Urinary bladder (tissue), 4 donors: ENCODE data around the gene CIT. TPM values are rescaled to one million over a fixed set of nuclear protein-coding genes. Genes with fewer than 3 reads are reported as not detected.

Experiments
- DNase-seq: peaks from one replicate; pipeline ENCODE4 v3.0.0-alpha.2; 2015; ENCODE audit errors: extremely low spot score
- H3K27ac ChIP-seq: one replicate; pipeline ENCODE4 v1.5.1; 2013; ENCODE audit warnings: low read depth, mild to moderate bottlenecking, moderate library complexity
- H3K36me3 ChIP-seq: one replicate; pipeline ENCODE4 v1.6.1; 2013; ENCODE audit warnings: mild to moderate bottlenecking, moderate library complexity; ENCODE audit not compliant: insufficient read depth
- H3K4me1 ChIP-seq: one replicate; pipeline ENCODE4 v1.6.1; 2013; ENCODE audit warnings: mild to moderate bottlenecking, moderate library complexity; ENCODE audit not compliant: insufficient read depth
- H3K4me3 ChIP-seq: one replicate; pipeline ENCODE4 v1.5.1; 2013; ENCODE audit warnings: low read depth, low read length
- WGBS: extraction: QIAGEN DNeasy Blood & Tissue Kit; methylation state at CpG from one replicate; pipeline ENCODE4 v1.1.7; 2013; 5-methylcytosine and 5-hydroxymethylcytosine counted together
- polyA plus RNA-seq: library from polyadenylated mRNA; stranded (reverse); fragments of 200-250 nt; gene quantifications from one replicate; pipeline ENCODE4 v1.2.3, GENCODE V29; 2013
- total RNA-seq: library from RNA; depleted of rRNA; stranded (reverse); fragments of >200 nt; gene quantifications from one replicate; pipeline ENCODE4 v1.2.3, GENCODE V29; 2014
- donor health status: healthy with polysubstance abuse.
- donor health status: healthy.

The CIT gene
- total and polyA plus RNA-seq, 2 donors = 1.7 to 23.3 TPM

- no peak overlapping the region for H3K4me3 ChIP-seq
- no peaks in the 10 kb centered on the region for H3K36me3 ChIP-seq
- H3K27ac ChIP-seq = no peak overlapping the region
- DNase-seq = no peak
- no peaks in the 10 kb centered on the region for H3K4me1 ChIP-seq
These were observed 69.7 kb downstream of the CIT start for GRCh38 chr12:119807380-119807779.

- Histone ChIP-seq H3K4me1 (no peaks in the 10 kb centered on the region), H3K36me3 (no peaks in the 10 kb centered on the region), H3K27ac (no peak overlapping the region), H3K4me3 (no peak overlapping the region)
- 15% methylated on average over 32 of the region's 32 CpGs for WGBS
- peak; percentile 29 for DNase-seq
These were observed 73.0 kb downstream of the CIT start for GRCh38 chr12:119804011-119804641.

GRCh38 chr12:119803381-119803791, 73.7 kb downstream of the CIT start:
- Histone ChIP-seq H3K4me1 (no peaks in the 10 kb centered on the region), H3K36me3 (no peaks in the 10 kb centered on the region), H3K4me3 (peak overlapping the region; percentile 14), H3K27ac (no peak overlapping the region)
- whole genome bisulfite sequencing = 25% methylated on average over 16 of the region's 16 CpGs
- no peak for DNase-seq

DNA sequence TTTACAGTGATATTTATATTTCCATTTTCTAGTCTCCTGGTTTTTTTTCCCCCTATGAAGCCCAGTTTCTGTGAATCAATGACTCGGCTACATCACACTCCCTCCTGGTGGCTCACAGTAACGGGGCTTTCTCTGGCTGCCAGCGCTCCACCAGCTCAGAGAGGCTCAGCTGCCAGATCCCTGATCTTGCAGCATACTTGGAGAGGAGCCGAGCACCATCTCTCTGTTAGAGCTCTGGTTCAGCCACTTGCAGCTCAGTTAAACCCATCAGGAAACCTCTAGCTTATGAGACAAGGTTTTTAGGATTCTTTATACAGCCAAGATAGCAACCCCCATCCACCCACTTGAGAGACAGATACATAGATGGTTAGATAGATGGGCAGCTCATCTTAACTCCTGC, 74.6 kb downstream of the CIT start:
- no peaks in the 10 kb centered on the region for H3K4me1 ChIP-seq
- no peak for DNase-seq
- no peak overlapping the region for H3K4me3 ChIP-seq
- no peak overlapping the region for H3K27ac ChIP-seq
- no peaks in the 10 kb centered on the region for H3K36me3 ChIP-seq
- WGBS = 38% methylated on average over 4 of the region's 4 CpGs

GRCh38 chr12:119797090-119797489, 80.0 kb downstream of the CIT start:
- H3K36me3 ChIP-seq = no peaks in the 10 kb centered on the region
- H3K27ac ChIP-seq = no peak overlapping the region
- no peak overlapping the region for H3K4me3 ChIP-seq
- no peak for DNase-seq
- H3K4me1 ChIP-seq = no peaks in the 10 kb centered on the region
- WGBS = 99% methylated on average over 4 of the region's 4 CpGs

DNA sequence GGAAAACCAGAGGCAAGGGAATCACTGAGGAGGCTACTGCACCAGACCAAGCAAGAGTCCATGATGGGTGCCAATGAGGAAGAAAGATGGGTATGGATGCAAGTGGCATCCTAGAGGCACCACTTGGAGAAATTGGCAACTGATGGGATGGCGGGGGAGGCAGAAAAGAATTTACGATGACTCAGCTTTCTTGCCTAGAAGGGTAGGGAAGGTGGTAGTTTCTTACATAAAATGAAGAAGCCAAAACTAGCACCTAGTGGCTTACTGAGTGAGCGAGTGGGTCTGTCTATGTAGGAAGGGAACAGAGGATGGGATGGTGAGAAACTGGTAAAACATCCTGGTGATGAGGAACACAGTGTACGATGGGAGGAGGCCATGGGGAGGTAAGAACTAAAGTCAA, 80.8 kb downstream of the CIT start:
- no peaks in the 10 kb centered on the region for H3K36me3 ChIP-seq
- 99% methylated on average over 4 of the region's 4 CpGs for WGBS
- DNase-seq = no peak

DNA sequence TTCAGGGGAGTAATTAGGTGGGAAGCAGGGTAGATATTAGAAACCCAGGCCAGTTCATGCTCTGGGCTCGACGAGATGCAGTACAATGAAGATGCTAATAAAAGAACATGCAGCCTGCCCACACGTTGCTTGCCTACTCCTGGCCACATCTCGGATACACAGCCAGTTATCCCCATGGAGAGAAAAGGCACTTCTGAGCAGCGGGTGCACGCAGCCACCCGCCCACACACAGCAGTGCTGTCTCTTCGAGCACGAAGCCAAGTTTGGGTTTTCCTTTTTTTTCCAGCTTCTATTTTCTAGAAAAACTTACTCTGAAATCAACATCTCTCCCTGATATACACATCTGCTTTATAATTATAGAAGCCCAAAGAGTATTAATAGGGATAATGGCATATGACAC, 85.7 kb downstream of the CIT start:
- Histone ChIP-seq H3K4me3 (no peak overlapping the region), H3K36me3 (no peaks in the 10 kb centered on the region), H3K27ac (no peak overlapping the region), H3K4me1 (no peaks in the 10 kb centered on the region)
- 90% methylated on average over 9 of the region's 9 CpGs for WGBS
- DNase-seq = no peak

More for the DNA sequence above, 80.8 kb downstream of the CIT start:
- Histone ChIP-seq H3K27ac (no peak overlapping the region), H3K4me3 (no peak overlapping the region), H3K4me1 (no peaks in the 10 kb centered on the region)

- no peaks in the 10 kb centered on the region for H3K4me1 ChIP-seq
- H3K27ac ChIP-seq = no peak overlapping the region
- WGBS = 95% methylated on average over 1 of the region's 1 CpG
- H3K4me3 ChIP-seq = no peak overlapping the region
- H3K36me3 ChIP-seq = no peaks in the 10 kb centered on the region
- DNase-seq = no peak
These were observed 88.3 kb downstream of the CIT start for GRCh38 chr12:119788786-119789185.

- 93% methylated on average over 4 of the region's 4 CpGs for WGBS
- H3K4me1 ChIP-seq = no peaks in the 10 kb centered on the region
- DNase-seq = no peak
- no peak overlapping the region for H3K27ac ChIP-seq
- no peak overlapping the region for H3K4me3 ChIP-seq
- H3K36me3 ChIP-seq = no peaks in the 10 kb centered on the region
These were observed 90.6 kb downstream of the CIT start for GRCh38 chr12:119786539-119786938.

DNA sequence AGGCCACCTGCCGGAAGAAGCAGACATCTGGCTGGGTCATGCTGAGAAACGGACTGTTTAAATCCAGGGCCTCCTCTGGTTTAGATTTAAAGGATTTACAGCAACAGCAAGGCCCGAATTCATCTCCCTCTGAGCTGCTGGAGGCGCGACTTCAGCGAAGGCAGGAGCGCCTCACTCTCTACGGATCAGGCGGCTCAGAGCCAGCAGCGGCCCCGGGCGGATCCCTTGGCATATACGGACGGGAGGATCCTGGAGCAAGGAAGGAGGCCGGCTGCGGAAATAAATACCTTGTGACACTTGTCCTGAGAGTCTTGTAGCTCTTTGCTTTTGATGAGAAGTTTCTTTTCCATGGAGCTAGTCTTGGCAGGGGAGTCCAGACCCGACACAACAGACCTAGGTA, 92.4 kb downstream of the CIT start:
- Histone ChIP-seq H3K4me3 (no peak overlapping the region), H3K36me3 (no peaks in the 10 kb centered on the region), H3K27ac (no peak overlapping the region), H3K4me1 (no peaks in the 10 kb centered on the region)
- DNase-seq = no peak
- 94% methylated on average over 17 of the region's 17 CpGs for WGBS

- DNase-seq = no peak
- WGBS = 86% methylated on average over 6 of the region's 6 CpGs
- Histone ChIP-seq H3K4me1 (no peaks in the 10 kb centered on the region), H3K36me3 (no peaks in the 10 kb centered on the region), H3K27ac (no peak overlapping the region), H3K4me3 (no peak overlapping the region)
These were observed 93.3 kb downstream of the CIT start for GRCh38 chr12:119783787-119784186.

GRCh38 chr12:119781804-119782203, 95.3 kb downstream of the CIT start:
- DNase-seq = no peak
- 89% methylated on average over 2 of the region's 2 CpGs for WGBS
- H3K27ac ChIP-seq = no peak overlapping the region
- H3K4me3 ChIP-seq = no peak overlapping the region
- no peaks in the 10 kb centered on the region for H3K4me1 ChIP-seq
- H3K36me3 ChIP-seq = no peaks in the 10 kb centered on the region

- 23% methylated on average over 8 of the region's 8 CpGs for WGBS
- H3K27ac ChIP-seq = no peak overlapping the region
- DNase-seq = peak; percentile 23
- H3K36me3 ChIP-seq = no peaks in the 10 kb centered on the region
- H3K4me1 ChIP-seq = no peaks in the 10 kb centered on the region
- H3K4me3 ChIP-seq = no peak overlapping the region
These were observed 96.2 kb downstream of the CIT start for GRCh38 chr12:119780786-119781434.

GRCh38 chr12:119775246-119775895, 101.7 kb downstream of the CIT start:
- Histone ChIP-seq H3K36me3 (no peaks in the 10 kb centered on the region), H3K4me1 (no peaks in the 10 kb centered on the region), H3K27ac (no peak overlapping the region), H3K4me3 (no peak overlapping the region)
- 95% methylated on average over 7 of the region's 7 CpGs for WGBS
- no peak for DNase-seq
